Tibial artery (tissue), 4 donors: ENCODE data around the gene NME2.
A peak's percentile ranks its signal among the peaks of the same experiment; 100 is the strongest.

Experiments
- DNase-seq, 2 donors: peaks; one replicate each; pipeline ENCODE4 v3.0.0-alpha.2; 2019
- H3K27ac ChIP-seq, 2 donors: fragments of 200-600 bp; sonication (generic) in 1 of 2; 1 replicate in 1 of 2; 2 replicates in 1 of 2; pipeline ENCODE4 v1.5.1; 2018 to 2019; ENCODE audit warnings: mild to moderate bottlenecking in 1 of 2
- H3K27me3 ChIP-seq, 2 donors: fragments of 200-600 bp; sonication (generic) in 1 of 2; one replicate each; pipeline versions ENCODE4 v1.5.1 to v1.6.0; 2016 to 2019
- H3K36me3 ChIP-seq, 3 donors: fragments of 200-600 bp; sonication (generic) in 2 of 3; one replicate each; pipeline ENCODE4 v1.5.1; 2016 to 2019; ENCODE audit warnings: mild to moderate bottlenecking in 2 of 3
- H3K4me1 ChIP-seq, 4 donors: fragments of 200-600 bp; sonication (generic) in 2 of 4; 1 replicate in 3 of 4; 2 replicates in 1 of 4; pipeline ENCODE4 v1.5.1; 2016 to 2019
- H3K4me3 ChIP-seq, 2 donors: fragments of 200-600 bp; sonication (generic) in 1 of 2; 1 replicate in 1 of 2; 2 replicates in 1 of 2; pipeline ENCODE4 v1.5.1; 2018 to 2019; ENCODE audit warnings: mild to moderate bottlenecking in 2 of 2
- H3K9me3 ChIP-seq, 3 donors: fragments of 200-600 bp; sonication (generic) in 1 of 3; one replicate each; pipeline ENCODE4 v1.5.1; 2016 to 2019
- CTCF ChIP-seq, 2 experiments: fragments of 200-600 bp in 1 of 2; fragments of 450-650 bp in 1 of 2; IDR thresholded peaks; one replicate each; pipeline ENCODE4 v1.5.1; 2017 to 2019; ENCODE audit warnings: antibody characterized with exemption in 2 of 2, mild to moderate bottlenecking in 1 of 2, moderate library complexity in 1 of 2
- intact Hi-C: fragments of 100-400 bp; cut with DNase I; formaldehyde crosslinking; loops from one replicate; pipeline ENCODE4 v1.15.0; 2023; ENCODE audit warnings: low total_unique reads

NME2 gene

GRCh38 chr17:51154176-51154575 lies 12.0 kb upstream of the NME2 start:
- Histone ChIP-seq H3K36me3 (peaks cover 0 to 7% (median 0%) of the 10 kb centered on the region in 3 donors), H3K27me3 (no peaks in the 10 kb centered on the region), H3K9me3 (no peaks in the 10 kb centered on the region), H3K4me1 (peaks cover 0 to 21% (median 6%) of the 10 kb centered on the region in 4 donors), H3K27ac (peak overlapping the region in 1 of 2 donors; percentile 55), H3K4me3 (peak overlapping the region; percentile 62 to 83)
- TF ChIP-seq CTCF (IDR thresholded peaks at IDR 0.05) = no peak
- intact Hi-C loops = loop anchor here (10.0 kb wide), 1 partner anchor 309 kb away; no protein-coding TSS in a partner anchor
- no peak for DNase-seq

GRCh38 chr17:51155416-51155815 lies 10.8 kb upstream of the NME2 start:
- Histone ChIP-seq H3K36me3 (peaks cover 0 to 14% (median 0%) of the 10 kb centered on the region in 3 donors), H3K27ac (no peak overlapping the region), H3K9me3 (no peaks in the 10 kb centered on the region), H3K4me1 (peaks cover 0 to 21% (median 6%) of the 10 kb centered on the region in 4 donors), H3K27me3 (no peaks in the 10 kb centered on the region), H3K4me3 (no peak overlapping the region)
- TF ChIP-seq CTCF (IDR thresholded peaks at IDR 0.05) = no peak
- DNase-seq = no peak
- intact Hi-C loops = loop anchor here (10.0 kb wide), 1 partner anchor 311 kb away; no protein-coding TSS in a partner anchor

GRCh38 chr17:51159604-51160003 lies 6.6 kb upstream of the NME2 start:
- peaks cover 0 to 5% (median 2%) of the 10 kb centered on the region in 4 donors for H3K4me1 ChIP-seq
- H3K27me3 ChIP-seq = no peaks in the 10 kb centered on the region
- intact Hi-C loops = loop anchor here (10.0 kb wide), 1 partner anchor 315 kb away; no protein-coding TSS in a partner anchor
- no peak for TF ChIP-seq CTCF (IDR thresholded peaks at IDR 0.05)
- no peak overlapping the region for H3K4me3 ChIP-seq
- H3K36me3 ChIP-seq = peaks cover 0 to 30% (median 17%) of the 10 kb centered on the region in 3 donors
- H3K9me3 ChIP-seq = no peaks in the 10 kb centered on the region
- H3K27ac ChIP-seq = no peak overlapping the region
- DNase-seq = no peak

GRCh38 chr17:51161541-51161940 lies 4.7 kb upstream of the NME2 start:
- intact Hi-C loops = no loop called here
- H3K4me1 ChIP-seq = peaks cover 0 to 11% (median 8%) of the 10 kb centered on the region in 4 donors
- no peaks in the 10 kb centered on the region for H3K9me3 ChIP-seq
- DNase-seq = no peak
- H3K27ac ChIP-seq = no peak overlapping the region
- H3K36me3 ChIP-seq = peaks cover 0 to 30% (median 17%) of the 10 kb centered on the region in 3 donors
- no peak overlapping the region for H3K4me3 ChIP-seq
- no peaks in the 10 kb centered on the region for H3K27me3 ChIP-seq
- TF ChIP-seq CTCF (IDR thresholded peaks at IDR 0.05) = no peak

GRCh38 chr17:51164911-51165679 lies 1.1 kb upstream of the NME2 start:
- H3K4me1 ChIP-seq = peaks cover 0 to 21% (median 15%) of the 10 kb centered on the region in 4 donors
- no peaks in the 10 kb centered on the region for H3K9me3 ChIP-seq
- peak overlapping the region; percentile 98 to 99 for H3K4me3 ChIP-seq
- intact Hi-C loops = loop anchor here (5.0 kb wide), 1 partner anchor 43 kb away; the partner anchor contains the start of gene SPAG9
- H3K36me3 ChIP-seq = peaks cover 8 to 44% (median 33%) of the 10 kb centered on the region in 3 donors
- no peak for DNase-seq
- no peak for TF ChIP-seq CTCF (IDR thresholded peaks at IDR 0.05)
- H3K27me3 ChIP-seq = no peaks in the 10 kb centered on the region
- peak overlapping the region; percentile 88 to 98 for H3K27ac ChIP-seq
